SIG-M5 (cell line): ENCODE results near the gene CSNK1E.

Experiments used
- DNase-seq: peaks from one replicate; lab custom pipeline; 2025; lab: John Stamatoyannopoulos, UW

The CSNK1E gene

DNA sequence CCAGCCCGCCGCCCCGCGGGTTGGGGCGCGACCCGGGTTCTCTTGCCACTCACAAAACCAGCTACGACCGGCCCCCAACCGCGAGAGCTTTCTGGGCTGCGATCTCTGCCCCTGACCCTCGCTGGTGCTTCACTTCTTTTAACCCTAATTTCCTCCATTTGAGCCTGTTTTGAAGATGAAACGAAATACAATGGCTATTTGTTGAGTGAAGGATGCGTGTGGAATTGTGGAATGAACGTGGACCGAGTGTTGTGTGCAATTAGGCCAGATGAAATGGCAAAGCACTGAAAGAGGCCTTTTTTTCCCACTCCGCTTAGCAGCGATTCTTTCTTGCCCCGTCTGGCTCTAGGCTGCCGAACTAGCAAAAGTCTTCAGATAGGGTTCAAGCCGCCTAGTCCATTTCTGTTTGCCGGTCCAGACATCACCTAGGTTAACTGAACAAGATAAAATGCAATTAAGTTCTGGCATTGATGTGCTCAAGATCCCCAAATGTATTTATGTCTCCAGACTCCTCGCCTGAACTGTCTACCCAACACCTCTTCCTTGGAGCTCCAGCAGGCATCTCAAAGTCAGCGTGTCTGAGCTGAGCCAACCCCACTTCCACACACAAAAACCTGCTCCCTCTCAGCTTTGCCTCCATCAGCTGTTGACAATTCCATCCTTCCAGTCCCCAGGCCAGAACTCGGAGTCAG, 44.0 kb downstream of the CSNK1E start:
- DNase-seq = no peak

DNA sequence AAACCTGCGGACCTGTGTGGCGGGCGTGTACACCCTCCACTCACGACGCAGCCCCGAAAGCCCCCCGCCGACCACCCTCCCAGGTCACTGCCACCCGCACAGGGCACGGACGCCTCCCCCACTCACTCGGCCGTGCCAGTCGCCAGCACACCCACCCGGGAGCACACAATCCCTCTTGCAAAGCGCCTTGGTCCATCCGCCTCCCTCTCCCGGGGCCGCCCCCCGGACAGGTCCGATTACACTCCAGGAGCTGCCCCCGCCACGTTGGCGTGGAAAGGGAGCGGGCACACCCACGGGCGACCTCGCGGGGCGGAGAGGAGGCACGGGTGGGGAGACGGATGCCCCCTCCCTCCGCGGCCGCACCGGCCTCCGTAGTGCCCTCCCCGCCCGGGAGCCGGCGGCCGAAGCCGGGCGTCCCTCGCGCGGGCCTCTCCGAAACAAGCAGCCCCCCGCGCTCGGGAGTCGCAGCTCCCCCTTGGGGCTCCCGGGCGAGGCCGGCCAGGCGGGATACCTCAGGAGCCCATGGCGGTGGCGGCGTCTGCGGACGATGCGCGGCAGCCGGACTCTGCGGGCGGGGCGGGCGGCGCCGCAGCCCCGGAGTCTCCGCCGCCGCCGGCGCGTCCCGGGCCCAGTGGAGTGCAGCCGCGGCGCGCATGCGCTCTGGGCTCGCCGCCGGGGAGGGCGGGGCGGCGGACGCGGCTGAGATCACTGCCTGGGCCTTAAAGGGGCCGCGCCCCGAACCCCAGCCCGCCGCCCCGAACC, 44.7 kb downstream of the CSNK1E start, which contains the start of gene TMEM184B:
Gene TMEM184B, minus strand, starts transcription at position 638 of the 762 bp plus-strand sequence. CDS start 25,049 bp downstream, outside the sequence.
- no peak for DNase-seq

DNA sequence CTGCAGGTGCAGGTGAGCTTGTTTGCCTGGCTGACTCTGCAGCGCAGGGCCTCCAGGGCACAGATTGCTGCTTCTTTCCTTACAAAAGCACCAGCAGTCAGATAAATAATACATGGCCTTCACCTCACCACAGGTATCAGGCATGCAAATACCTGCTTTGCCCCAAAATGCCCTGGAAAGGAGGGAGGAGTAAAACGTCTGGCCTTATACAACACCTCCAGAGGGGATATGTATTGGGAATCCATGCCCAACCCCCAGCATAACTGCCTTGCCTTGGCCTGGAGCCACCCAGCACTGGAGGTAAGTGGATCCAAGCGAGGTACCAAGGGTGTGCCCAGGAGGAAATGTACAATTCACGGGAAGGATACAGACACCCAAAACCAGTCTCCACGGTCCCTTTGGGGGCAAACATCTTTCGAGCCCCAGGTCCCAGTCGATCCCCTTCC, 45.3 kb downstream of the CSNK1E start:
- no peak for DNase-seq

DNA sequence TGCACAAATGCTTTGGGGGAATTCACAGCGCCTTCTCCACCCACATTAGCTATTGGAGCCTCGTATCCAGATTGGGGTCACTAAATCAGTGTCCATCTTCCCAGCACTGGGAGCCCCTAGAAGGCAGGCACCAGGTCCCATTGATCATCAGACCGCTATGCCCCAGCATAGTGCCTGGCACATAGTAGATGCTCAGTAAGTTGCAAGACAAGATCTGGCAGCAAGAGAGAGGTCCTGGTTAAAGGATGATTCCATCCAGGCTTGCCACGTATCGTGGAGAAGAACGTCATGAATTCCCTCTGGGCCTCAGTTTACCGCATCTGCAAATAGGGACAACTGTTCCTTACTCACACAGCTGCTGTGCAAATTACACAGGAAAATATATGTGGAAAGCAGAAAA, 46.1 kb downstream of the CSNK1E start:
- no peak for DNase-seq

DNA sequence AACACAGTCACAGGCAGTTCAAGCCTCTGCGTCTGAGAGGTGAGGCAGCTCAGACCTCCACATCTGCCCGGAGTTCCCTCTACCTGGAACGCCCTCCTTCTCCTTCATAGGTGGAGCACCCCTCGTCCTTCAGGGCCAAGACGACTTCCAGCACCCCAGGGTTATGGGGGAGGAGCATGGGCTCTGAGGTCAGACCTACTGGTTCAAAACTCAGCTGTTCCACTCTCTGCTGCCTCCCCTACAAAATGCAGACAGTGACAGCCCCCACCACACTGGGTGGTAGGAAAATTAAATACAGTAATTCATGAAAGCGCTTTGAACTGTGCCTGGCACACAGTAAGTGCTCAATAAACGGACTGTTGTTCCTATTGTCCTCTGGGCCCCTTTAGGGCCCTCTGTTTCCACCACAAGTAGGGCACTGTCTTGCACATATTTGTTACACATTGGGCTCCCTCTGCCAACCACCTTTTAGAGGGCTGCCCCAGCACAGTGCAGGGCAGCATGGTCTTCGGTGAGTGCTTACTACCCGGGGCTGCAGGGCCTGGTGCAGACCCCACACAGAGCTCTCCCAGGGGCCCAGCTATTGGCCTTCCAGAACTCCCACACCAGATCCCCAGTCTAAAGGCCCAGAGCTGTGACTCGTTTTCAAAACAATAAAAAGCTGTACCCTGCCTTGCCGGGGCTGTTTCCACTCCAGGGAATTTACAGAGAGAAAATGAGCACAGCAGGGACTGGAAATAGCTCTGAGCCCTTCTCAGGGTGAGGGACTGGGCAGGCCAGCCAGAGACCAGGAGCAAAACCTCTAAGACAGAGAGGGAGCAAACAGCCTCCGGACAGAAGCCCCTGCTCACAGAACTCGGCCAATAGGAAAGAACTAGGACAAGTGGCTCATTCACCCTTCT, 46.9 kb downstream of the CSNK1E start:
- no peak for DNase-seq

DNA sequence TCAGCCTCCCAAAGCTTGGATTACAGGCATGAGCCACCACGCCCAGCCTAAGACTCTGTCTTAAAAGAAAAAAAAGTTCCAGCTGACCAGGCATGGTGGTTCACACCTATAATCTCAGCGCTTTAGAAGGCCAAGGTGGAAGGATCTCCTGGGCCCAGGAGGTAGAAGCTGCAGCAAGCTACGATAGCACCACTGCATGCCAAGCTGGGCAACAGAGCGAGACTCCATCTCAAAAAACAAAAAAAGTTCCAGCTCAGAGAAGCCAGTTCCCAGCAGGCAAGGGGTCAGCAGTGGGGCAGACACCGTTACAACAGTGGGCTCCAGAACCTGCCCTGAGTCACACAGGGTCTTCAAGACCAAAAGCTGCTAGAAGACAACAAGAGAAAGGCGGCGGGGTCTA, 47.8 kb downstream of the CSNK1E start:
- no peak for DNase-seq

DNA sequence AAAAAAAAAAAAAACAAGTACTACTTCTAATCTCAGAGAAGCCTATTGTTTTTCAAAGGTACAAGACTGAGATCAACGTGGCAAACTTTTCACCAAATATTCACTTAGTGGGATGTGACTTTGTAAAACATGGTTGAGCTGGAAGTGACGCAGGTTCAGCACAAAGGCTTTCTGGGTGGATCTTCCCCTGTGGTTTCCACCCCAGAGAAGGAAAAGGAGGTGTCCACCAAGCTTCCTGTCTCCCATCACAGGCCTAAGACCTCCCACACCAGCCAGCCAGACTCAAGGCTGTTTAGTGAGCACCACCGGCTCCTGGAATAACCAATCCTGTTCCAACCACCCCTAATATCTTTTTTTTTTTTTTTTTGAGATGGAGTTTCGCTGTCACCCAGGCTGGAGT, 50.1 kb downstream of the CSNK1E start:
- no peak for DNase-seq

DNA sequence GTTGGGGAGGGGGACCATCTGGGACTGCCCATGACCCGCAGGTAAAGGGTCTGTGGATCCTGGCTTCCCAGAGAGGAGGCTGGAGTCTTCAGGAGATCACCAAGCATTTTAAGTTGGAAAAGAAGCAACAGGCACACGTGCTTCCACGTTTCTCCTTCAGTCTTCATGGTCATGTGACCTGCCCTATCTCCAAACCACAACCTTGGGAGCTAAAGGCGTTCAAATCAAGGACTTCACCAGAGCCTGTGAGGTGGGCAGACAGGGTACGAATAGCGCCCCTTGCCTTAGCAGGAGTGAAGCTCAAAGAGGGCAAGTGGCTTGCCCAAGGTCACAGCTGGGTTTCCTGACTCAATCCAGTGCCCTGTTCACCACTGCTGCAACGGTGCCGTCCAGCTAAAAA, 51.1 kb downstream of the CSNK1E start:
- DNase-seq = no peak

DNA sequence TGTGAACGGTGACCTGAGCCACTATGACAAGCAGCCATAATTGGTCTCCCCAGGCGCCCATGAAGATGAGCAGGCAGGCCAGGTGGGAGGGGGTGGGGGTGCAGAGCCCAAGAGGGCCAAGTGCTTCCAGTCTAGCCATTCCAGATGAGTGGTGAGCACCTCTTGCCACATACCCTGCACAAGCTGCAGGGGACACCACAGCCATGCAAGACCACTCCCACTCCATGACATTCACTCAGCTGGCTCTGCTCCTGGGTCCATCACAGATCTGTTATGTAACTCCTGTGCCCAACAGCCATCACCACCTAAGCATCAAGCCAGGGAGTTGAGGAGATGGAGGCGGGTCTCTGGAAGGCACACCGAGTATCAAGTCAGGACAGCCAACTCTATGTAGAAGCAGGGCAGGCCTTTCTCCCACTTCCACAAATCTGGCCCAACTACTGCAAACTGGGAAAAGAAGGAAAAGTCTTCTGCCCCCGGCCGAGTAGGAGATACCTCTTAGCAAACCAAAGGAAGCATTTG, 52.9 kb downstream of the CSNK1E start:
- DNase-seq = no peak

DNA sequence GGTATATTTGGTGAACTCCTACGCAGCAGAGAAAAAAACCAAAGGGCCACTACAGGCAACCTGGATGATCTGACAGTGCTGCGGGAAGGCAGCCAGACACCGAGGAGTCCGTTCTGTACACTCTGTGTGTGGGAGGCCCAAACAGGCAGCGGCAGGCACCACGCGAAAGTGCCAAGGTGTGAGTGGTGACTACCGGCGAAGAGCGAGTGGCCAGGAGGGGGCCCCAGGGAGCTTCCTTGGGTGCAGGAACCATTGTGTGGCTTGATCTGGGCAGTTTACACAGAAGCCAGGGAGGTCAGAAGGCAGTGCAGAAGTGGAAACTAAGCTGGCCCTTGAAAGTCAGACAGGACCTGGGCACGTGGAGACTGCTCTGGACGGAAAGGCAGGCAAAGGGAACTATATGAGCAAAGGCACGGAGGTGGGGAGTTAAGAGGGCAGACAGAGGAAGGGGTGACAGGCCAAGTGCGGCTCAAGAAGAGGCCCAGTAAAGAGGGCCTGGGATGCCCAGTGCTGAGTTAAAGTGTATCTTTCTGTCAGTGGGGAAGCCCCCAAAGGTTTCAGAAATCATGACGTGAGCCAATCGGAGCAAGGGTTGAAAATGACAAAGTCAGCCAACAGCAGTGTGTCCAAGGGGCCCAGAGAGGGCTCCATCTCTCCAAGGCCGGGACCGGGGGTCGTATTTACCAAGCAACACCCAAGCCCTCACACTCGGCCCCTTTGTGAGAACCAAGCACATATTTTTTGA, 55.0 kb downstream of the CSNK1E start:
- no peak for DNase-seq

DNA sequence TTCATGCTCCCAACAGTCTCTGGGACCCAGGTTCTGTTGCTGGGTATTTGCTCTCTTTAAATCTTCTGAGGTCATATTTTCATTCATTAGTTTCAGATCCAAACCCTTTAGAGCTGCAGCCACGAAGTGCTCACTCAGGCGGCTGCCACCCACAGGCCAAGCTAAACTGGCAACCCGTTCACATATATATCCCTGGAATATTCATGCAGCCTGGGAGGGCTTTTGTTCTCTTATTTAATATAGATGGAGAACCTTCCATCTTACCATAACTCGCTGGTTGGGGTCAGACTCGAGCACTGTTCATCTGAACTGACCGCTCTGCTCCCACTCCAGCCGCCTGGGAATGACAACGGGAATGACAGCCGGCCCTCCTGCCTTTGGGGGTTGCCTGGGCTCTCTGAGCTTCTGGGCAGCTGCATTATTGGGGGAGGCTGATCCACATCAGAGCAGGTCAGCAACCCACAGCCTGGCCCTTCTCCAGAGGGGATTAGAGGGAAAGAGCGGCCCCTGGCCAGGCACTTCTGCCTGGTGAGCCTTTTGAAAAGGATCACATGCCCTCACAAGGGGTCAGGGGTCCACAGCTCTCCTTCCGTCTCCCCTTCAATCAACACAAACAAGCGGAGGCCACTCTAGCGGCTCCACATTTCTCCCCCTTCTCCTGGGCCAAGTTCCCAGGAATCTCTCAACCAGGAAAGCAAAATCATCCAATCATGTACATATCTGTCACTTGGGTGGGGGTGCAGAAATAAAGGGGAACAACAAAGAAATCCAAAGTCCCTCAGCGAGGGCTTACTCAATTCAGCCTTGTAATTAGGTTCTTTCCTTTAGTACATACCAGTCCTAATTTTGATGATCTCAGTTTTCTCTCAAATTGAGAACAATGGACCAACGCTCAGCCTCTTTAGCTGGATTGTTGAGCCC, 56.2 kb downstream of the CSNK1E start:
- no peak for DNase-seq

DNA sequence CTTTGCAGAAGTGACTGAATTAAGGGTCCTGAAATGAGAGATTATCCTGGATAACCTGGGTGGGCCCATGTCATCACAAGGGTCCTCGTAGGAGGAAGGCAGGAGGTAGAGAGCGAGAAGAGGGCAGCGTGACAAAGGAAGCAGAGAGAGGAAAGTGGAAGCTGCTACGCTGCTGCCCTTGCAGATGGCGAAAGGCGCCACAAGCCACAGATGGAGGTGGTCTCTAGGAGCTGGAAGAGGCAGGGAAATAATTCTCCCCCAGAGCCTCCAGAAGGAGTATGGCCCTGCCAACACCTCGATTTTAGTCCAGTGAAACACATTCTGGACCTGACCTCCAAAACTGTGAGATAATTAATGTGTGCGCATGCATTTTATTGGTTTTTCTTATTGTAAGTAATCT, 57.9 kb downstream of the CSNK1E start:
- DNase-seq = no peak

DNA sequence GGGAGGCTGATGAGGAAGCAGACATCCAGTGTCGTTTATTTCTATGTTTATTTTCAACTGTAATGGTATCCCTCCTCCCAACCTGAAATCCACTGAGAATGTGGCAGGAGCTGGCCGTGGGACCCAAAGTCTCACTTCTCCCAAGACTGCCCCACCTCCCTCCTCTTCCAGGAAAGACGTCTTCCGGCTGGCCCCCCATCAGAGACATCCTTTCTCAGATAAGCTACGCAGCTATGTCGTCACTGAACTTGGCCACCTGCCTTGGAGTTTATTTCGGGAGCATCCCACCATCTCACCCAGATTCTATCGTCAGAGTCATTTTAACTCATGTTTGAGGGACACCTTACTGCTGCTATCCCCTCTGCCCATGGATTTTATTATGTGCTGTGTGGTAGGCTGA, 58.3 kb downstream of the CSNK1E start:
- DNase-seq = no peak

DNA sequence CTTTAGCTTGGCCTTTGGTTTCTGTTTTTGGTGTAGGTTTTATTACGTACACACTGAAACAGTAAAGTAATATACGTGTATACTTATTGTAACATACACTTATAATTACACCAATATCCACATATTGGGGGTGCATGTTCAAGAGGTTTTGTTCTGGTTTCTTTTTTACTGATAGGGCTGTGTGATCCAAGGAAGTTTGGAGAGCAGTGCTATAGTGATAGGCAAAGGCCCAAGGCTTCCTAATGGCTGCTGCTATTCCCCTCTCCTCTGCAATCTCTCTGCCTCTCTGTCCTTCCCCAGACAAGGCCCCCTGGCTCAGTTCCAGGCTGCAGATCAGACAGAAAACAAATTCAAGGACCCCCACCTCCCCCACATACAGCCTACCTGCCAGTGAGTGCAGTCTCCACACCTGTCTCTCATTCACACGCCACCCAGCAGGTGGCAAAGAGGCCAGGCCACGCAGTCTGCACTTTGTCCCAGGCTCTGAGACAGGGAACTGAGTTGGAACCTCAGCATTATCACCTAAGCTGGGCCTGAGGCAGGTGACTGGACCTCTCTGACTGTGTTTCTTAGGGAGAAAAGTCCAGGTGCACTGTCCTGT, 59.5 kb downstream of the CSNK1E start:
- DNase-seq = no peak

DNA sequence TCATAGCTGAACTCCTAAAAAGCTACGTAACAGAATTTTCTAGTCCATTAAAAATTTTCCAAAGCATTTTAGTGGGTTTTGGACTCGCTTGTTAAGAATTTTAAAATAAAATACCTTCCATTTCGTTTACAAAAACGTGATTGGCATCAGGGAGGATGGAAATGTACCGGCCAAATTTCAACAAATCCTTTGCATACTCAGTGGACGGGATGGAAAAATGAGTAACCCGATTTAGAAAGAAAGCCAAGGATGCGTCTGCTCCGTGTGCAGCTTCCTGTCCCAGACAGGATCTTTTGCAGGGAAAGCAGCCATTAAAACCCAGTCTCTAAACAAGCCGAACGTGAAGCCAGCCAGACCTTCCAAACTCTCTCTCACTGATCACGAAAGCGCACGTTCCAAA, 60.1 kb downstream of the CSNK1E start:
- no peak for DNase-seq

DNA sequence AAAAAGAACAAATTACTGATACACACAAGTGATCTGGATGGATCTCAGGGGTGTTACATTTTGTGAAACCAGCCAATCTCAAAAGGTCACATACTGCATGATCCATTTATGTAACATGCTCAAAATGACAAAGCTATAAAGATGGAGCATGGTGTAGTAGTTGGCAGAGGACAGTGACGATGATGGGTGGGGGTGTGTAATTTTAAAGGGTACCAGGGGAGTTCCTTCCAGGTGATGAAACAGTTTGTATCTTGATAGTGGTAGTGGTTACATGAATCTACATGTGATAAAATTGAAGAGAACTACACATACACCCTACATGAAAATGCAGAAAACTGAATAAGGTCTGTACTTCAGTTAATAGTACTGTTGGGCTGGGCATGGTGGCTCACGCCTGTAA, 61.5 kb downstream of the CSNK1E start:
- DNase-seq = no peak

DNA sequence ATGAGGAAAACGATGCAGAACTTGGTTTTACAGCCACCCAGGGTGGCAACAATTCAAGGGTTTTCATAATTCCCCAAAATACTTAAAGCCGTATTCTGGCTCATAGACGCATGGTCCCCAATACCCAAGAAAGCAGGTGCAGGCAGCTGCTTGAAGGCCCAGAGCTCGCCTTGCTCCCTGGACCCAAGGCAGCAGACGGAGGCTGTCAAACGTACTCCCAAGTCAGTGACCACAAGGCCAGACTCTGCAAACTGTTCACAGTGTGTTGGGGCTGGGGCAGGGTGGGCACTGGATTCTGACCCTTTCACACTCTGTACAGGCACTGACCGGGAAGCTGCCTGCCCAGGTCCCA, 65.9 kb downstream of the CSNK1E start:
- no peak for DNase-seq

DNA sequence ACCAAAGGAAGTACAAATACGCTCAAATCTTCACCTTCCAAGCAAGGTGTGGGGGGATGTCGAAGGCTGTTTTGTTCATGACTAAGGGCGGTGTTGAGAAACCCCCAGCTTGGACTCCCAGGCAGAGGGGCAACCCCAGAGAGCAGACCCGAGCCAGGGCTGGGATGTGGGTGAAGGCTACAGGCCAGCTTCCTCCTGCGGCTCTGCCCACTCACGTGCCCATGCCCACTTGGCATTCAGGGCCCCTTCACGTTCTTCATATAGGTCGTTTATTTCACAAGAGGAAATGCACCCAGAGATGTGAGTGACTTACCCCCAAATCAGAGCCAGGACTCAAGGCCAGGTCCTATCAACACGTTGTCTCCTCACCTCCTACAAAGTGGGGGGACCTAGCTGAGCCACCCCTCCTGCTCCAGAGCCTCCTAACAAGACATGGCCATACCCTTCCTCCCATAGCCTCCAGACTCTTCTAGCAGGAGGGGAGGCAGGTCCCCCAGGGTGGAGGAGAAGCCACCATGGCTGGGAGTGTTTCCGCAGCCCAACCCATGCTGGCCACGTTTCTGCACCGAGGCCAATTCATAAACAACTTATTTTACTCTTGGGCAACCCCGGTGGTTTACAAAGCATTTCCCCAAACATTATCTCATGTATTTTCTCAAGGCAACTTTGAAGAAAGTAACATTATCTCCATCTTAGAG, 66.4 kb downstream of the CSNK1E start:
- no peak for DNase-seq

DNA sequence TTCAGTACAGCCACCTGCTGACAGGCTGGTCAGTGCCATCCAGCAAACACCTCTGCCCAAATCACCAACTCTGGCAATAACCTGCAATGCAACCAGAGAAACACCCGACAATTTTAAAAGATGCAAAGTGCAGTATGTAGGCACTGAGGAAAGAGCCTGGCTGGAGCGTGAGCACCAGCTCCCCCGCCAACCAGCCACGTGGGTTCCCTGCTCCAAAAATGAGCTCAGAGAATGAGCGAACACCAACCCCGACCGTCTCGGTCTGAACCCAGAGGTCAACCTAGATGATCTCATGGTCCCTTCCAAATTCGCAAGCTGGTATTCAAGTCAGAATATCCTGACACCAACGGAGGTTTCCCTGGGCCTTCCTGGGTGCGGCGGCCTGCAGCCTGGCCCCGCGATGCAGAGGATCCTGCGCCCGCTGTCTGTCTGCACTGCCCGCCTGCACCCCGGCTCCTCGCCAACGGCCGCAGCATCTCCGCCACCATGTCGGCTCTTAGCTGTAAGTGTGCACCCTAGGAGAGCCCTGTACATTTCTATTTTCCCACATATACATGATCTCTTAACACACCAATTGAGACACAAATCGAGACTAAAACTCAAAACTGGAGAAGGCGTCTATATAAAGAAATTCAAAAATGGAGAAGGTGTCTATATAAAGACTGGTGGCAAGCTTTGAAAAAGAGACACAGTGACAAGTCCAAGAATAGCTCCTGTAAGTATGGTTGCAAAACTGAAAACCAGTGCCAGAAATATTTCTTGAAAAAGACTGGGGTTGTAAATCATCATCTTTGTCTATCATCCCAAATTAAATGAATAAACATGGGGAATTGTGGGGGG, 67.2 kb downstream of the CSNK1E start:
- no peak for DNase-seq
